A172 (cell line): ENCODE results near the gene CPTP. TPM values are rescaled to one million over a fixed set of nuclear protein-coding genes. Genes with fewer than 3 reads are reported as not detected.

Source experiments
- DNase-seq: peaks from one replicate; pipeline ENCODE4 v3.0.0-alpha.2; 2015; ENCODE audit warnings: low spot score
- total RNA-seq: library from RNA; depleted of rRNA; stranded (reverse); fragments of >200 nt; shearing (Covaris generic); gene quantifications from 2 replicates; pipeline ENCODE4 v1.2.3, GENCODE V29; 2014

The CPTP gene
- total RNA-seq, 1 experiment from 2014 or later: 19.5 TPM

GRCh38 chr1:1335792-1336248, 11.2 kb downstream of the CPTP start:
- no peak for DNase-seq

GRCh38 chr1:1336446-1336845, 11.8 kb downstream of the CPTP start:
- no peak for DNase-seq

GRCh38 chr1:1336931-1337792, 12.6 kb downstream of the CPTP start:
- no peak for DNase-seq

- DNase-seq: no peak
Observed at GRCh38 chr1:1337793-1338147, 13.2 kb downstream of the CPTP start.

GRCh38 chr1:1338278-1338677, 13.7 kb downstream of the CPTP start:
- DNase-seq: no peak

GRCh38 chr1:1340185-1340584, 15.6 kb downstream of the CPTP start:
- DNase-seq: no peak

- no peak for DNase-seq
Observed at GRCh38 chr1:1340791-1341548, 16.4 kb downstream of the CPTP start.

GRCh38 chr1:1341549-1342021, 17.0 kb downstream of the CPTP start:
- no peak for DNase-seq

- no peak for DNase-seq
Observed at GRCh38 chr1:1342061-1342562, 17.5 kb downstream of the CPTP start.

GRCh38 chr1:1342584-1343115, 18.0 kb downstream of the CPTP start:
- DNase-seq: no peak

GRCh38 chr1:1343811-1344421, 19.3 kb downstream of the CPTP start:
- no peak for DNase-seq

GRCh38 chr1:1344655-1345361, 20.2 kb downstream of the CPTP start:
- DNase-seq: peak; percentile 91

- DNase-seq: no peak
Observed at GRCh38 chr1:1345384-1345783, 20.8 kb downstream of the CPTP start.

GRCh38 chr1:1345860-1346500, 21.4 kb downstream of the CPTP start:
- no peak for DNase-seq

GRCh38 chr1:1346501-1346890, 21.9 kb downstream of the CPTP start:
- DNase-seq: no peak

- no peak for DNase-seq
Observed at GRCh38 chr1:1347026-1347595, 22.5 kb downstream of the CPTP start.

- no peak for DNase-seq
Observed at GRCh38 chr1:1347663-1348419, 23.2 kb downstream of the CPTP start.

- DNase-seq: no peak
Observed at GRCh38 chr1:1348420-1349255, 24.0 kb downstream of the CPTP start.
